Caco-2 (cell line): Measurements from ENCODE around the gene IFT20. TPM values are rescaled to one million over a fixed set of nuclear protein-coding genes. Genes with fewer than 3 reads are reported as not detected.
A peak's percentile ranks its signal among the peaks of the same experiment; 100 is the strongest.

Source experiments
- BruUV-seq: library from RNA; stranded (reverse); fragments of 400-500 nt; replicated peaks from 2 replicates; lab custom pipeline; 2021; lab: Mats Ljungman, UMichigan
- CTCF ChIA-PET: fragments of 300-600 bp; sonication (Branson Sonifier 250); formaldehyde crosslinking; loops from one replicate; lab custom pipeline; 2022; ENCODE audit warnings: antibody characterized with exemption; lab: Charles Lee
- POLR2A ChIA-PET: fragments of 300-600 bp; sonication (Branson Sonifier 250); formaldehyde crosslinking; loops from one replicate; lab custom pipeline; 2022; ENCODE audit warnings: antibody characterized with exemption; lab: Charles Lee
- DNase-seq, 2 experiments: peaks; one replicate each; pipeline versions ENCODE4 v3.0.0 to v3.0.0-alpha.2; 2020 to 2022
- H3K27me3 ChIP-seq: replicated peaks from 2 replicates; pipeline ENCODE4 v1.6.0; 2011; ENCODE audit warnings: low read length; ENCODE audit not compliant: control insufficient read depth, insufficient read depth
- H3K36me3 ChIP-seq: 2 replicates; pipeline ENCODE4 v1.5.1; 2011; ENCODE audit warnings: low read length; ENCODE audit not compliant: control insufficient read depth, insufficient read depth
- H3K4me1 ChIP-seq: fragments of 250-450 bp; sonication (Bioruptor Pico); 2 replicates; pipeline ENCODE4 v1.5.1; 2020; ENCODE audit warnings: mild to moderate bottlenecking
- H3K4me3 ChIP-seq: 2 replicates; pipeline ENCODE4 v1.5.1; 2011; ENCODE audit warnings: low read depth, mild to moderate bottlenecking, control low read depth, low read length
- H3K9me3 ChIP-seq: fragments of 250-450 bp; sonication (Bioruptor Pico); 2 replicates; pipeline ENCODE4 v1.5.1; 2020; ENCODE audit warnings: mild to moderate bottlenecking, moderate library complexity
- H3K27ac Mint-ChIP-seq: one replicate; pipeline ENCODE4 v1.8.0; 2022; ENCODE audit warnings: mixed read lengths; ENCODE audit not compliant: unreplicated experiment
- H3K27me3 Mint-ChIP-seq: one replicate; pipeline ENCODE4 v1.8.0; 2022; ENCODE audit warnings: mixed read lengths; ENCODE audit not compliant: insufficient read depth, unreplicated experiment
- H3K36me3 Mint-ChIP-seq: one replicate; pipeline ENCODE4 v1.8.0; 2022; ENCODE audit warnings: mild to moderate bottlenecking, mixed read lengths; ENCODE audit not compliant: insufficient read depth, unreplicated experiment
- H3K4me1 Mint-ChIP-seq: one replicate; pipeline ENCODE4 v1.8.0; 2022; ENCODE audit warnings: low read depth, mixed read lengths; ENCODE audit not compliant: unreplicated experiment
- H3K4me3 Mint-ChIP-seq: one replicate; pipeline ENCODE4 v1.8.0; 2022; ENCODE audit warnings: mild to moderate bottlenecking, moderate library complexity, mixed read lengths; ENCODE audit not compliant: unreplicated experiment
- H3K9me3 Mint-ChIP-seq: one replicate; pipeline ENCODE4 v1.8.0; 2022; ENCODE audit warnings: mixed read lengths; ENCODE audit not compliant: unreplicated experiment
- CTCF ChIP-seq, 2 experiments: fragments of 200-600 bp in 1 of 2; IDR thresholded peaks; 1 replicate in 1 of 2; 2 replicates in 1 of 2; pipeline versions ENCODE4 v1.5.1 to v1.8.0; 2011 to 2022; ENCODE audit warnings: antibody characterized with exemption in 1 of 2, control low read depth in 1 of 2, inconsistent platforms in 1 of 2, low read depth in 1 of 2, low read length in 1 of 2, mild to moderate bottlenecking in 1 of 2, moderate library complexity in 1 of 2; ENCODE audit not compliant: insufficient read depth in 1 of 2, severe bottlenecking in 1 of 2, unreplicated experiment in 1 of 2
- intact Hi-C: fragments of 100-400 bp; cut with micrococcal nuclease; formaldehyde crosslinking; loops from one replicate; pipeline ENCODE4 v1.10.0; 2022; ENCODE audit not compliant: unreplicated experiment
- total RNA-seq: library from RNA; stranded (reverse); gene quantifications from 2 replicates; pipeline ENCODE4 v1.2.3, GENCODE V29; 2022

Gene IFT20
- total RNA-seq, 1 experiment from 2014 or later = 89.9 TPM

- no peak for DNase-seq
- peaks cover 55% of the 10 kb centered on the region for H3K4me1 ChIP-seq
- Mint-ChIP-seq H3K36me3 (peaks cover 81% of the 10 kb centered on the region), H3K4me3 (no peak overlapping the region), H3K4me1 (peaks cover 54% of the 10 kb centered on the region), H3K27ac (peak overlapping the region; percentile 37), H3K27me3 (no peaks in the 10 kb centered on the region), H3K9me3 (no peaks in the 10 kb centered on the region)
- TF ChIP-seq CTCF (IDR thresholded peaks at IDR 0.05; ENCODE audit: insufficient read depth in 1 of 2, low read depth in 1 of 2, low read length in 1 of 2, severe bottlenecking in 1 of 2, unreplicated experiment in 1 of 2) = peak in 1 of 2 experiments; percentile 24
- H3K27me3 ChIP-seq = no peaks in the 10 kb centered on the region
- peaks cover 19% of the 10 kb centered on the region for H3K36me3 ChIP-seq
- H3K9me3 ChIP-seq = no peaks in the 10 kb centered on the region
- BruUV-seq = no TSS peak
- ChIA-PET CTCF (no interaction called here), POLR2A (no interaction called here)
- intact Hi-C loops = loop anchor here (10.0 kb wide), 1 partner anchor 233 kb away; no protein-coding TSS in a partner anchor
- H3K4me3 ChIP-seq = no peak overlapping the region
These were observed 7.6 kb downstream of the IFT20 start for GRCh38 chr17:28327709-28328108.

- H3K4me1 ChIP-seq = peaks cover 52% of the 10 kb centered on the region
- no peaks in the 10 kb centered on the region for H3K27me3 ChIP-seq
- peak overlapping the region; percentile 48 for H3K27ac Mint-ChIP-seq
- no peak for DNase-seq
- ChIA-PET POLR2A (interaction anchor here (2.8 kb wide), 1 partner anchor 9 kb away, joined by 17 read pairs; the partner anchor contains the start of genes IFT20 and TNFAIP1), CTCF (interaction anchor here (0.7 kb wide), 1 partner anchor 8 kb away, joined by 6 read pairs; the partner anchor contains the start of genes IFT20 and TNFAIP1)
- H3K27me3 Mint-ChIP-seq = no peaks in the 10 kb centered on the region
- H3K4me1 Mint-ChIP-seq = peaks cover 54% of the 10 kb centered on the region
- TSS peak; percentile 16 for BruUV-seq
- H3K36me3 ChIP-seq = peaks cover 19% of the 10 kb centered on the region
- no peaks in the 10 kb centered on the region for H3K9me3 Mint-ChIP-seq
- no peak overlapping the region for H3K4me3 Mint-ChIP-seq
- no peak for TF ChIP-seq CTCF (IDR thresholded peaks at IDR 0.05; ENCODE audit: insufficient read depth in 1 of 2, low read depth in 1 of 2, low read length in 1 of 2, severe bottlenecking in 1 of 2, unreplicated experiment in 1 of 2)
- intact Hi-C loops = loop anchor here (10.0 kb wide), 1 partner anchor 232 kb away; no protein-coding TSS in a partner anchor
- H3K4me3 ChIP-seq = no peak overlapping the region
- no peaks in the 10 kb centered on the region for H3K9me3 ChIP-seq
- peaks cover 79% of the 10 kb centered on the region for H3K36me3 Mint-ChIP-seq
These were observed 8.2 kb downstream of the IFT20 start for GRCh38 chr17:28327031-28327607.

GRCh38 chr17:28326114-28326513 lies 9.2 kb downstream of the IFT20 start:
- Histone ChIP-seq H3K27me3 (no peaks in the 10 kb centered on the region), H3K9me3 (no peaks in the 10 kb centered on the region), H3K4me1 (peaks cover 53% of the 10 kb centered on the region), H3K36me3 (peaks cover 15% of the 10 kb centered on the region), H3K4me3 (no peak overlapping the region)
- ChIA-PET POLR2A (interaction anchor here (0.9 to 2.8 kb wide), 2 partner anchors 10 to 31 kb away, joined by 3 to 17 read pairs; partner anchors contain the start of genes IFT20, POLDIP2 and TNFAIP1), CTCF (interaction anchor here (1.3 kb wide), 1 partner anchor 9 kb away, joined by 5 read pairs; the partner anchor contains the start of genes IFT20 and TNFAIP1)
- TF ChIP-seq CTCF (IDR thresholded peaks at IDR 0.05; ENCODE audit: insufficient read depth in 1 of 2, low read depth in 1 of 2, low read length in 1 of 2, severe bottlenecking in 1 of 2, unreplicated experiment in 1 of 2) = no peak
- no peaks in the 10 kb centered on the region for H3K9me3 Mint-ChIP-seq
- peak in 1 of 2 experiments; percentile 55 for DNase-seq
- H3K27me3 Mint-ChIP-seq = no peaks in the 10 kb centered on the region
- intact Hi-C loops = loop anchor here (10.0 kb wide), 1 partner anchor 231 kb away; no protein-coding TSS in a partner anchor
- no peak overlapping the region for H3K4me3 Mint-ChIP-seq
- H3K36me3 Mint-ChIP-seq = peaks cover 78% of the 10 kb centered on the region
- H3K27ac Mint-ChIP-seq = peak overlapping the region; percentile 48
- no TSS peak for BruUV-seq
- peaks cover 60% of the 10 kb centered on the region for H3K4me1 Mint-ChIP-seq
